Inflammatory macrophage treated with lipopolysaccharide for 1 hour (primary cell): ENCODE data around the gene PITX1.
"Not testable (repeated sequence)": the region's sequence is repeated elsewhere in the genome, so short reads cannot be mapped to it uniquely, and the experiment has no call there.

Experiments used
- DNase-seq, 2 donors: peaks; one replicate each; pipeline ENCODE4 v3.0.0-alpha.2; 2020 to 2022

PITX1 gene

GRCh38 chr5:135008981-135009735 is 24.9 kb downstream of the PITX1 start:
- DNase-seq = no peak

GRCh38 chr5:135008556-135008955 is 25.5 kb downstream of the PITX1 start:
- DNase-seq = no peak

DNA sequence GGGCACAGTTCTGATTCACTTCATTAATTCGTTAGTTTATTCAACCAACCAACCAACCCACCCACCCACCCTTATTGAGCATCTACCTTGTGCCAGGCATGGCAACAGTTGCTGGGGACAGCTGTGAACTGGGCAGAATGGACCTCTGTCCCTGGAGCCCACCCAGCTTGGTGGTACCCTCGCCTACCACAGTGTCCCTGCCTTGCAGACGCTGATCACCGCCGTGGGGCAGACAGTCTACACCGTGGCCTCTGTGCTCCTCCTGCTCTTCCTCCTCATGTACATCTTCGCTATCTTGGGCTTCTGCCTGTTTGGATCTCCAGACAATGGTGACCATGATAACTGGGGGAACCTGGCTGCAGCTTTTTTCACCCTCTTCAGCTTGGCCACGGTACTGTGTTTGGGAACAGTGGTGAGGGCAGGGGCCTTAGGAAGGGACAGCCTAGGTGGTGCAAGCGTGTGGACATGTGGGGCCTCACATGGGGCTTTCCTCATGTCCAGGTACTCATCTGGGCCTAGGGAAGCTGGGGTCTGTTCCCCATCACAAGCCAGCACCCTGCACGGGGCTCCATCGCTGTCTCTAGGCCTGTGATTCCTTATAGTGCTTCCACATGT is 26.2 kb downstream of the PITX1 start:
- no peak for DNase-seq

GRCh38 chr5:135007305-135007704 is 26.7 kb downstream of the PITX1 start:
- no peak for DNase-seq

DNA sequence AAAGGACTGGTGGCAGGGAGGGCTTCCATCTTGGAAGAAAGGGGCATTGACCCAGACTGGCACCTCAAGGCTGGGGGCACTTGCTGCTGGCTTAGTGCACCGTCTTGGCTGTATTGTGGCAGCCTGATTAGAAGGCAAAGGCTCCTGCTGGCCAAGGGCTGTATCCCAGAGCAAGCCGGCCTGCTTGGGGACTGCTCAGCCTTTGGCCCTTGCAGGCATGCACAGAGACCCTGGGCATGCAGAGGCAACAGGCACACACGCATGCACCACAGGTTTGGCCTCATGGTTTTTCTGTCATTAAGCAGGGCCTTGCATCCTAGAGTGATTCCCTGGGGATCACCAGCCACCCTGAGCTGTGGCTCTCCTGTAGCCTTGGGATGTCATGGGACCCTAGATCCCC is 29.0 kb downstream of the PITX1 start:
- no peak for DNase-seq

DNA sequence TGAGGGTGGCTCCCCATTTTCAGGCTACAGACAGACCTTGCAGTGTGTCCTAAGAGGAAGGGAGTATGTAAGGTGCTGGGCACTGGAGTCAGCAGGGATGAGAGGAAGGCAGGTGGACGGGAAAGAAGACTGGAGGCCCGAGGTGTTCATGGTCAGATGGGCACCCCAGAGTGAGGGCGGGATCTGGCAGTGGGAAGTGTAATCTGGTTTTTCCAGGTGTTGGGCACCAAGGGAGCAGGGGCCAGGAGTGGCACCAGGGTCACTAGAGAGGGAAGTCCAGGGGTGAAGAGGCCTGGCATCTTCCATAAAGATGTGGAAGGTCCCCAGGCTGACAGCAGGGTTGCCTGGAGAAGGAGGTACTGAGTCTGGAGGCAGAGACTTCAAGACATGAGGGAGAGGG is 29.7 kb downstream of the PITX1 start:
- no peak for DNase-seq

GRCh38 chr5:134998068-134998467 is 36.0 kb downstream of the PITX1 start:
- not testable (repeated sequence) for DNase-seq

- DNase-seq = no peak
Observed at GRCh38 chr5:134997015-134997414, 37.0 kb downstream of the PITX1 start.

- DNase-seq = no peak
Observed at GRCh38 chr5:134995850-134996402, 38.1 kb downstream of the PITX1 start.

GRCh38 chr5:134994560-134995156 is 39.4 kb downstream of the PITX1 start:
- no peak for DNase-seq

DNA sequence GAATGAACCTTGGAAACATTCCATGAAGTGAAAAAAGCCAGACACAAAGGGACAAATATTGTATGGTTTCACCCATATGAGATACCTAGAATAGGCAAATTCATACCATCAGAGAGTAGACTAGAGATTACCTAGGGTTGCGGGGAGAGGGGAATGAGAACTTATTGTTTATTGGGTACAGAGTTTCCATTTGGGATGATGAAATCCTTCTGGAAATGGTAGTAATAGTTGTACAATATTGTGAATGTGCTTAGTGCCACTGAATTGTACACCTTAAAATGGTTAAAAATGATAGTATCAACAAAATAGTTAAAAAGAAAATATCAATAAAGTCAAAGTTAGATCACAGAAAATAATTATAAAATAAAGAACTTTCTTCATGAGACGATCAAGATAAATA is 40.9 kb downstream of the PITX1 start:
- no peak for DNase-seq

DNA sequence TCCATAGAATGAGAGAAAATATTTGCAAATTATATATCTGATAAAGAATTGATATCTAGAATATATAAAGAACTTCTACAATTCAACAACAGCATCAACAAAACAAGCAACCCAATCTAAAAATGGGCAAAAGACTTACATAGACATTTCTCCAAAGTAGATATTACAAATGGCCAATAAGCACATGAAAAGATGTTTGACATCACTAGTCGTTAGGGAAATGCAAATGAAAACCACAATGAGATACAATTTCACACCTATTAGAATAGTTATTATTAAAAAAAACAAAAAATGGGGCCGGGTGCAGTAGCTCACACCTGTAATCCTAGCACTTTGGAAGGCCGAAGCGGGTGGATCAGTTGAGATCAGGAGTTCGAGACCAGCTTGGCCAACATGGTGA is 41.9 kb downstream of the PITX1 start:
- DNase-seq = no peak

DNA sequence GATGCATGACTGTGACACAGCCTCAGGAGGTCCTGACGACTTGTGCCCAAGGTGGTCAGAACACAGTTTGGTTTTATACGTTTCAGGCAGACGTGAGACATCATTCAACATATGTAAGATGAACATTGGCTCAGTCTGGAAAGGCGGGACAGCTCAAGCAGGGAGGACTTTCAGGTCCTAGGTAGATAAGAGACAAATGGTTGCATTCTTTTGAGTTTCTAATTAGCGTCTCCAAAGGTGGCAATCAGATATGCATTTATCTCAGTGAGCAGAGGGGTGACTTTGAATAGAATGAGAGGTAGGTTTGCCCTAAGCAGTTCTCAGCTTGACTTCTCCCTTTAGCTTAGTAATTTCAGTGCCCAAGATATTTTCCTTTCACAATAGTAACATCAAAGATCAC is 43.8 kb downstream of the PITX1 start:
- DNase-seq = not testable (repeated sequence)

- DNase-seq = no peak
Observed at GRCh38 chr5:134989266-134989830, 44.7 kb downstream of the PITX1 start.

DNA sequence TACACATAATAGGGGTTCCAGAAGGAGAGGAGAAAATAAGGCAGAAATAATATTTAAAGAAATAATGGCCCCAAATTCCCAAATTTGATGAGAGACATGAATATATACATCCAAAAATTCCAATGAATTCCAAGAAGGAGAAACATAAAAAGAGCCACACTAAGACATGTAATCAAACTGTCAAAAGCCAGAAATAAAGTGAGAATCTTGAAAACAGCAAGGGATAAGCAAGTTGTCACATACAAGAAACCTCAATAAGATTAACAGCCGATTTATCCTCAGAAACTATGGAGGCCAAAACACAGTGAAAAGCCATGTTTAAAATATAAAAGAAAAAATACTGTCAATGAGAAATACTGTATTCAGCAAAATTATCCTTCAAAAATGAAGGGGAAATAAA is 51.8 kb downstream of the PITX1 start:
- DNase-seq = no peak

DNA sequence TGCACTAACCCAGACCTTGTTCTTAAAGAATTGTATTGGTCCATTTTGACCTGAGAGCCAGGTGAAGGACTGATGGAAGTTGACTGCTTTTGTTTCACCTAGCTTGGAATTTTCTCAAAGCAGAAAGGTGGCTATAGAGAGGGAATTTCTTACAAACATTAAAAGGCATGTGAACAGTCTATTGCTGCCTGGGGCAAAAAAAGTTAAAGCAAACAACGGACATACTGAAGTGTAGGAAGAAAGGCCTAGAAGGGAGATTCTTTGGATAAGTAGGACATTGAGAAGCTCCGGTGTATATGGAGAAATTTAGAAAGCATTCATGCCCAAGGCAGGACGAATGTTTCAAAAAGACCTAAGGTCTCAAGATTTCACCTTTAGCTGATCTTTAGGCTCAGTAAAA is 54.6 kb downstream of the PITX1 start:
- no peak for DNase-seq
